ENCODE data around the gene NRXN2. TPM values are rescaled to one million over a fixed set of nuclear protein-coding genes. Genes with fewer than 3 reads are reported as not detected.
A peak's percentile ranks its signal among the peaks of the same experiment; 100 is the strongest.
"Not testable (repeated sequence)": the region's sequence is repeated elsewhere in the genome, so short reads cannot be mapped to it uniquely, and the experiment has no call there.

Gene NRXN2
- total RNA-seq, 1 donor from 2014 or later, result 13.8 TPM

DNA sequence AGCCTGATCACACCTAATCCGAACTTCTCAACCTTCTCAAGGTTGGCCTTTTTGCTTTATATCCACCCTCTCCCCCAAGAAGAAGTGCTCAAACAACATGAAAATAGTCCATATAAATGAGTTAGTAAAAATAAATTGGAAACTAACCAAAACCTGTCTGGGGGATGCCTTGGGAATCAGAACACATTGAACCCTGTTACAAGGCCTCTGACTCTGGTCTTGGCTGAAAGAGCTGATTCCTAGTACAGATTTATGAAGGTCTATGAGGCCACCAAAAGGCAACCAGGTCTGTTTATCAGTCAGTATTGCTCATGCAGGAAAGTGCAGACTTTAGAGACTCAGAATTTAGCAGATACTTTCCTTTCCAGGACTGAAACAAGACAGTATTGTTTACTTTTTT is 49.7 kb downstream of the NRXN2 start:
- DNase-seq, result no peak

- DNase-seq, result no peak
Observed at GRCh38 chr11:64672875-64673274, 50.1 kb downstream of the NRXN2 start.

GRCh38 chr11:64670975-64671374 is 52.0 kb downstream of the NRXN2 start:
- no peak for DNase-seq

GRCh38 chr11:64667154-64667745 is 55.7 kb downstream of the NRXN2 start:
- no peak for DNase-seq

DNA sequence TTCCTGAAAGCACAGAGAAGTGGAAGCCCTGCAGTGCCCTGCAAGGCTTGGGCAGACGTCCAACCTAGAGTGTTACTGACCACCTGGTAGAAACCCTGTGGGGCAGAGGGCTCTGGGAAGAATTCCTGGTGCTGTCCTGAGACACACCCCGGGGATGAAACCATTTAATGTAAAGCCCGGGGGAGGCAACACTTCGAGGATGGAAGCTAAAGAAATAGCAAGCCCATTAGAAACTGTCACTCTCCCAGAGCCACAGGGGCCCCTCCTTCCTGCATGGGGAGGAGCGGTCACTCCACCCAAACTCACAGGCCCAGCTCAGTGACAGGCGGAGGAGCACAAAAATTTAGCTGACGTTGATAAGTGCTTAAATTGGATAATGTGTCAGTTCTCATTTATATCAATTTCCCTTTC is 57.6 kb downstream of the NRXN2 start:
- DNase-seq, result no peak

- DNase-seq, result not testable (repeated sequence)
Observed at GRCh38 chr11:64664236-64664870, 58.6 kb downstream of the NRXN2 start.

GRCh38 chr11:64663656-64664055 is 59.3 kb downstream of the NRXN2 start:
- DNase-seq, result no peak

DNA sequence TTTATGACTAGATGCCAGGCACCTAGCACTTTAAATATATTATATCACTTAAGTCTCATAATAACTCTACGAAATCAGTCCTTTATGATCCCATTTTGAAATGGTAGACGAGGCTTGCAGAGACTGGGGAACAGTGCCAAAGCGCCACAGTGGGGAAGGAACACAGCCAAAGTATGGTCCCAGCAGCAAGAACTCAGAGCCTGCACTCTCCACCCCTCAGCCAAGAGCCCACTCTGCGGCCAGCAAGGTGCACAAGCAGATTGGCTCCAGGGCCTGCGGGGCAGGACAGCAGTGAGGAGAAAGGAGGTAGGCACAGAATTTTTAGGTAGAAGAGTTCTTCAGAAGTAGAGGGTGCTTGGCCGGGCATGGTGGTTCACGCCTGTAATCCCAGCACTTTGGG is 61.4 kb downstream of the NRXN2 start:
- DNase-seq, result no peak

GRCh38 chr11:64661146-64661545 is 61.9 kb downstream of the NRXN2 start:
- peak; percentile 89 for DNase-seq

DNA sequence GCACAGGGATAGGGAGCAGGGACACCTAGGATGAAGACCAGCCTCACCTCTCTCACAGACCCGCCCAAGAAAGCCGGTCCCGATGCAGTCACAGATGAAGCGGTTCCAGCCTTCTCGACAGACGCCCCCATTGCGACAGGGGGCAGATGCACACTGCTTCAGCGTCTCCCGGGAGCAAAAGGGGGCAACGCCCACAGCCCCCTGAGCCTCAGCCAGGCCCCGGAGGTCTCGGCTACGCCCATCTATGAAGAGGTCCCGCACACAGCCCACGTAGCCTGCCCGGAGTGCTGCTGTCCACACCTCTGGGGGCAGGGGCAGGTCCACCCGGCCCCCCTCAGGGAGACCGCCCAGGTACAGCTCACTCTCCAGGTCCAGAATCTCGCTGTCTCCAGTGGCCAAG is 62.3 kb downstream of the NRXN2 start:
- DNase-seq, result no peak

DNA sequence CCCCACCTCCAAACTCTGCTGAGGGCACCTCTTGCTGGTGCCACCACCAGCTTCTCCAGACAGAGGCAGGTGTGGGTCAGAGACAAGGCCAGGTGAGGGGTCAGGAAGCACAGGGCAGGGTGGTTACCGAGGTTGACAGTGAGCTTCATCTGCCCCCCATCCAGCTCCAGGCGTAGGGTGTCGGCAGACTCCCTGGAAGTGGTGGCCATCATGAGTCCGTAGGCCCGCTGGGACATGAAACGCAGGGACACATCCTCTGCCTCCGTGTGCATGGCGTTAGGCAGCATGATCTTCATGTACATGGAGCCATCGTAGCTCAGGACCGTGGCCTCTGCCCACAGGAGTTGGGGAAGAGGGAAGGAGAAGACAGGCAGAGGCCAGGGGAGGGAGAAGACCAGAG is 62.8 kb downstream of the NRXN2 start:
- DNase-seq, result no peak

DNA sequence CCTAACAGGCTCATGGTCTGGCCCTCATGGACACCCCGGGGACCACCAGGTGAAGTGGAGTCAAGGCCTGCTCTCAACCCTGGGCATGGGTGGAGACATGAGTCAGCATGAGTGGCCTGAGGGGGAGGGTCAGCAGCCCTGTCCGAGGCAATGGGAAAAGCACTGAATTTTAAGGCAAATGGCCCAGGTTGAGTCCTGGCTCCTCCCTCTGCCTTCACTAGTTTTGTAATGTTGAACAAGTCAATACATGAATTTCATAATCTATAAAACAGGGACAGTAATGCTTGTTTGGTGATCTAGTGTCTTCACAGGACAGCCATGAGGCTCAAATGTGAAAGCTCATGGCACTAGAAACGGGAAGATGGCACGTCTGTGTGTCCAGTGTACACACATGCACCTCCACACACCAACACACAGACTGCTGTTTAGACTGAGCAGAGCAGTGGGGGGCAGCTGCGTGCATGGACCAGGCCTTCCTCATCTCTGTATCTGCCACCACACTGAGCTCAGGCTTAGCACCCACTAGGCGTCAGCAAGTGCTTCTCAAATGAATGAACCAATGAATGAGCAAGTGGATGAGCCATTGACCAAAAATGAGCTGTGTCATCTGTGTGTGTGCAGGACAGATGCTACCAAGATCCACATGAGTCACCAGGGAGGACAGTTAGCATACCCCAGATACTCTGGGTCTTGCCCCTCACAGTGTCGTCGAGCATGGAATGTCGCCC is 63.4 kb downstream of the NRXN2 start:
- DNase-seq, result no peak

DNA sequence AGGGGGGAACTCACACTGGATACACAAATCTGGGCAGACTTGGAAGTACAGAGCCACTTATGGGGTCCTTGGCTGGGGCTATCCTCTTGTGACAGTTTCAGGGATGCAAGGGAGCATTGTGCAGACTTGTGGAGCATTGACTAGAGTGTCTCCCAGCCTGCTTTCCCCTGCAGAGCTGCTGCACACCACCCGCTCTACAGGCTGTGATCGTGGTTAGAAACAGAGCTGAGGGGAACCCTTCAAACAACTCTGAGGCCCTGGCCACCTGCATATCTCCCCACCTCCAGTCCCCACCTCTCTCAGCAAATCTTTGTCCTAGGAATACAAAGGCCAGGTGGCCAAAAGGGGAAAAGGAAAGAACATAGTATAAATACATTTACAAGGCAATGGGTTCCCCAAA is 64.7 kb downstream of the NRXN2 start:
- no peak for DNase-seq

DNA sequence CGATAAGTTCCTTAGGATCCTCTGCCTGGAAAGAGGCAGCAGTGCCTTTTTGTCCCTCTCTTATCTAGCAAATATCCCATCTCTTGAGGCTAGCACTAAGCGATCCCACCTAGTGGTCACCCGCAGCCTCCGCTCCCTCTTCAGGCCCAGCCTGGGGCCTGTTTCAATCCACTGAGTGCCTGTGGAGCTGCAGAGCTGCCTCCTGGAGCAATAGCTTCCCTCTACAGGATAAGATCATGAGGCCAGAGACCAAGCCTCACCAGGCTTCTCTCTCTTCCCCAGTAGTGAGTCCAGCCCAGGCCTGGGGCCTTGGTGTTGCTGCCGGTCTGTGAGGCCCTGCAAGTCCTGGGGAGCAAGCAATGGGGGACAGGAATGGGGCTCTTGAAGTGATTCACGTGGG is 66.1 kb downstream of the NRXN2 start:
- DNase-seq, result no peak

GRCh38 chr11:64655941-64656601 is 66.9 kb downstream of the NRXN2 start:
- no peak for DNase-seq

GRCh38 chr11:64654958-64655541 is 67.9 kb downstream of the NRXN2 start:
- DNase-seq, result no peak

GRCh38 chr11:64654439-64654838 is 68.6 kb downstream of the NRXN2 start:
- no peak for DNase-seq

DNA sequence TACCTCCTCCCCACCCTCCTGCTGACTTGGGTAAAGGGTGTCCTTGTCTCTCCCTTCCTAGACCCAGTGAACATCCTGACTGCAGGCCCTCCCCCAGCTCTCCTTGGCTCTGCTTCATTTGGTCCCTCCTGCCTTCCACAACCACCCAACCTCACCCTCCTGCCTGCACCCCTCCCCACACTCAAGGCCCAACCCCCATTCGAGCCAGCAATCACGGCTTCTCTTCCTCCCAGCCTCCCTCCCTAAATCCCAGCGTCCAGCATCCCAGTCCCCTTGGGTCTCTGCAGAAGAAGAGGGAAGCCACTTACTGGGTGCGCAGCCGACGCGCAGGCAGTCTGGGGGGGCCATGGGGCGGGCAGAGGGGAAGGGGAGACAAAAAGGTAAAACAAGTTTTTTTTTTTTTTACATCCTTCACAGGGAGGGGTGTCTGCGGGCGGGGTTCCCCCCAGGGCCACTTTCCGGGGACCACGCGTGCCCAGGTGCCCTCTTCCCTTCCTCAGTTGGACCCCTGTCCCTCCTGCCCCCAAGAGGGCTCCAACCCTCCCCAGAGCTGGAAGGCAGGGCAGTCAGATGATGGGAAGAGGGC is 69.5 kb downstream of the NRXN2 start:
- no peak for DNase-seq

GRCh38 chr11:64652586-64653387 is 70.2 kb downstream of the NRXN2 start:
- peak; percentile 92 for DNase-seq

GRCh38 chr11:64650923-64651523 is 72.0 kb downstream of the NRXN2 start:
- DNase-seq, result no peak

- DNase-seq, result no peak
Observed at GRCh38 chr11:64649291-64649697, 73.7 kb downstream of the NRXN2 start.
